GM12878 (cell line): ENCODE data around the gene ZNF710. TPM values are rescaled to one million over a fixed set of nuclear protein-coding genes. Genes with fewer than 3 reads are reported as not detected.
A peak's percentile ranks its signal among the peaks of the same experiment; 100 is the strongest.

Source experiments
- BRCA1 ChIP-seq: IDR thresholded peaks from 2 replicates; pipeline ENCODE4 v1.6.1; 2011; ENCODE audit warnings: low read depth, low read length, improper control_type of control experiment
- CREB1 ChIP-seq: IDR thresholded peaks from 2 replicates; pipeline ENCODE4 v1.6.1; 2012; ENCODE audit warnings: low read depth, mild to moderate bottlenecking, inconsistent platforms
- E2F8 ChIP-seq: fragments of 450-650 bp; IDR thresholded peaks from 2 replicates; pipeline ENCODE4 v1.6.1; 2018; ENCODE audit warnings: mild to moderate bottlenecking, low read depth, moderate library complexity; ENCODE audit not compliant: partially characterized antibody
- FOXM1 ChIP-seq: IDR thresholded peaks from 2 replicates; pipeline ENCODE4 v1.6.1; 2012; ENCODE audit warnings: low read depth, mild to moderate bottlenecking, inconsistent platforms, low read length, moderate library complexity
- HDAC6 ChIP-seq: fragments of 200-600 bp; sonication (generic); IDR thresholded peaks from one replicate; pipeline ENCODE4 v1.8.0; 2017; ENCODE audit warnings: antibody characterized with exemption; ENCODE audit not compliant: unreplicated experiment
- IRF4 ChIP-seq: IDR thresholded peaks from 2 replicates; pipeline ENCODE4 v1.6.1; 2011; ENCODE audit warnings: low read depth, low read length
- NR2C1 ChIP-seq: fragments of 450-650 bp; IDR thresholded peaks from 2 replicates; pipeline ENCODE4 v1.6.1; 2017; ENCODE audit warnings: antibody characterized with exemption, mild to moderate bottlenecking, moderate library complexity
- RAD21 ChIP-seq: IDR thresholded peaks from 2 replicates; pipeline ENCODE4 v1.6.1; 2011; ENCODE audit warnings: mild to moderate bottlenecking, low read depth, low read length, moderate library complexity; ENCODE audit not compliant: insufficient read depth
- RBBP5 ChIP-seq: fragments of 200-600 bp; sonication (generic); conservative IDR thresholded peaks from 2 replicates; pipeline ENCODE4 v1.6.1; 2016
- RCOR1 ChIP-seq: conservative IDR thresholded peaks from 2 replicates; pipeline ENCODE4 v1.6.1; 2012; ENCODE audit warnings: low read depth, low read length, improper control_type of control experiment
- SKIL ChIP-seq: fragments of 450-650 bp; IDR thresholded peaks from 2 replicates; pipeline ENCODE4 v1.6.1; 2017; ENCODE audit warnings: mild to moderate bottlenecking, low read depth, inconsistent platforms; ENCODE audit not compliant: poor library complexity, severe bottlenecking
- SMC3 ChIP-seq: IDR thresholded peaks from 2 replicates; pipeline ENCODE4 v1.6.1; 2011; ENCODE audit warnings: low read length, improper control_type of control experiment, borderline replicate concordance
- TAF1 ChIP-seq: IDR thresholded peaks from 2 replicates; pipeline ENCODE4 v1.6.1; 2011; ENCODE audit warnings: mild to moderate bottlenecking, low read depth, low read length, borderline replicate concordance
- WRNIP1 ChIP-seq: IDR thresholded peaks from 2 replicates; pipeline ENCODE4 v1.6.1; 2011; ENCODE audit warnings: low read depth, low read length, improper control_type of control experiment, borderline replicate concordance
- YBX1 ChIP-seq: fragments of 450-650 bp; IDR thresholded peaks from 2 replicates; pipeline ENCODE4 v1.6.1; 2016; ENCODE audit warnings: antibody characterized with exemption
- ZNF207 ChIP-seq: fragments of 450-650 bp; IDR thresholded peaks from 2 replicates; pipeline ENCODE4 v1.6.1; 2014; ENCODE audit warnings: antibody characterized with exemption, mild to moderate bottlenecking, borderline replicate concordance
- ZSCAN29 ChIP-seq: fragments of 450-650 bp; IDR thresholded peaks from 2 replicates; pipeline ENCODE4 v1.6.1; 2017; ENCODE audit warnings: mild to moderate bottlenecking, moderate library complexity
- polyA plus RNA-seq, 11 experiments: library from polyadenylated mRNA; depleted of rRNA in 4 of 11; unstranded in 6 of 11; stranded (reverse) in 5 of 11; fragments of >200 nt; fragmentation: Nextera tagmentation in 4 of 11; fragmentation: Illumina TruSeq in 1 of 11; extraction: Ambion mirVana in 4 of 11; extraction: Trizol in 1 of 11; gene quantifications; 1 replicate in 1 of 11; 2 replicates in 10 of 11; pipeline versions ENCODE4 v1.2.1 to v1.2.3, GENCODE V29; 2011 to 2016; ENCODE audit warnings: inconsistent platforms in 2 of 11, missing spikeins in 2 of 11, low read depth in 1 of 11
- total RNA-seq, 4 experiments: library from RNA; depleted of rRNA in 3 of 4; stranded (reverse); fragments of >200 nt in 3 of 4; fragmentation: Illumina TruSeq in 1 of 4; extraction: Trizol in 1 of 4; gene quantifications; 2 replicates each; pipeline versions ENCODE4 v1.2.1 to v1.2.3, GENCODE V29; 2013 to 2021

Gene ZNF710
- total and polyA plus RNA-seq, 10 of the 15 experiments (the other 5 are each of a cell fraction or from before 2014, with no cell fraction given), result 1.4 to 43.5 (median 9.8) TPM

GRCh38 chr15:89971592-89971997 lies 29.5 kb upstream of the ZNF710 start (continued):
- TF ChIP-seq E2F8, result no peak
- TF ChIP-seq WRNIP1, result no peak
- no peak for TF ChIP-seq BRCA1
- TF ChIP-seq RAD21, result peak; percentile 54
- TF ChIP-seq HDAC6, result no peak
- TF ChIP-seq IRF4, result no peak
- TF ChIP-seq SKIL, result no peak
- no peak for TF ChIP-seq NR2C1
- TF ChIP-seq ZNF207, result no peak
- TF ChIP-seq SMC3, result peak; percentile 70
- TF ChIP-seq TAF1, result no peak
- TF ChIP-seq CREB1, result peak; percentile 76
- no peak for TF ChIP-seq RBBP5
- no peak for TF ChIP-seq ZSCAN29
- TF ChIP-seq RCOR1, result no peak
- no peak for TF ChIP-seq FOXM1
- no peak for TF ChIP-seq YBX1
